Adrenal gland (tissue), 5 donors: ENCODE measurements around the gene RNF223.

Source experiments
- POLR2A ChIP-seq, 2 donors: fragments of 450-650 bp; IDR thresholded peaks; one replicate each; pipeline ENCODE4 v1.6.1; 2017; ENCODE audit warnings: antibody characterized with exemption in 2 of 2, mild to moderate bottlenecking in 2 of 2, moderate library complexity in 1 of 2
- TF ChIP-seq, protein P1 (sequence below), 6 experiments: fragments of 450-650 bp in 4 of 6; fragments of 200-600 bp in 2 of 6; sonication (generic) in 1 of 6; IDR thresholded peaks; 1 replicate in 5 of 6; 2 replicates in 1 of 6; pipeline versions ENCODE4 v1.5.1 to v1.8.0; 2016 to 2021; ENCODE audit warnings: antibody characterized with exemption in 6 of 6, mild to moderate bottlenecking in 2 of 6, moderate library complexity in 1 of 6
- donor health status: DM: no; HTN: no; CAD: no.

DNA sequence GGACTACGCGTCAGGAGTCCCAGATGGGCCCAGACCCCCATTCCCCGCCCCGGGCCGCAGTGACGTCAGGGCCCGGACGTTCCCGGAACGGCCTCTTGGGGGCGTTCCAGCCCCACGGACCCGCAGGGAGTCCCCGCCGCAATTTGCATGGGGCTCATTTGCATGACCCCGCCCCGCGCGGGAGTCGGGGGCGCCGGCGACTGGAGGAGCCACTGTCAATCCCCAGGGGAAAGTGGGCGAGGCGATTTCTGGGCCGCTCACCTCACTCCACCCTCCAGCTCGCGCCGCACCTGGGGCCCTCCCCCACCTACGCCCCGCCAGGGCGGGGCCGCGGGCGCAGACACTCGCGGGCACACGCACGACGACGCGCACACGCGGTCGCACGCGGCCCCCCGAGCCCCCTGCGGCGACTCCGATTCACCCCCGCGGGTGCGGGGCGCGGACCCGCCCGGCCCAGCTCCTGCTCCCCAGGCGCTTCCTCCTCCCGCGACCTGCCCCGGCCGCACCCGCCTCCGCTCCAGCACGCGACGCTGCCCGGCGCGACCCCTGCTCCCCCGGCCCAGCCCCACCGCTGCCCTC is 41.0 kb downstream of the RNF223 start:
- TF ChIP-seq POLR2A (IDR thresholded peaks at IDR 0.05): no peak
- TF ChIP-seq, protein P1, sequence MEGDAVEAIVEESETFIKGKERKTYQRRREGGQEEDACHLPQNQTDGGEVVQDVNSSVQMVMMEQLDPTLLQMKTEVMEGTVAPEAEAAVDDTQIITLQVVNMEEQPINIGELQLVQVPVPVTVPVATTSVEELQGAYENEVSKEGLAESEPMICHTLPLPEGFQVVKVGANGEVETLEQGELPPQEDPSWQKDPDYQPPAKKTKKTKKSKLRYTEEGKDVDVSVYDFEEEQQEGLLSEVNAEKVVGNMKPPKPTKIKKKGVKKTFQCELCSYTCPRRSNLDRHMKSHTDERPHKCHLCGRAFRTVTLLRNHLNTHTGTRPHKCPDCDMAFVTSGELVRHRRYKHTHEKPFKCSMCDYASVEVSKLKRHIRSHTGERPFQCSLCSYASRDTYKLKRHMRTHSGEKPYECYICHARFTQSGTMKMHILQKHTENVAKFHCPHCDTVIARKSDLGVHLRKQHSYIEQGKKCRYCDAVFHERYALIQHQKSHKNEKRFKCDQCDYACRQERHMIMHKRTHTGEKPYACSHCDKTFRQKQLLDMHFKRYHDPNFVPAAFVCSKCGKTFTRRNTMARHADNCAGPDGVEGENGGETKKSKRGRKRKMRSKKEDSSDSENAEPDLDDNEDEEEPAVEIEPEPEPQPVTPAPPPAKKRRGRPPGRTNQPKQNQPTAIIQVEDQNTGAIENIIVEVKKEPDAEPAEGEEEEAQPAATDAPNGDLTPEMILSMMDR (IDR thresholded peaks at IDR 0.05): peak in 5 of 6 experiments; percentile 42 to 70 (median 56)
